Measurements from ENCODE around the gene VWA8. TPM values are rescaled to one million over a fixed set of nuclear protein-coding genes. Genes with fewer than 3 reads are reported as not detected.
A peak's percentile ranks its signal among the peaks of the same experiment; 100 is the strongest.
"Not testable (repeated sequence)": the region's sequence is repeated elsewhere in the genome, so short reads cannot be mapped to it uniquely, and the experiment has no call there.

VWA8 gene
- total RNA-seq, 1 experiment from 2014 or later = 21.4 TPM

DNA sequence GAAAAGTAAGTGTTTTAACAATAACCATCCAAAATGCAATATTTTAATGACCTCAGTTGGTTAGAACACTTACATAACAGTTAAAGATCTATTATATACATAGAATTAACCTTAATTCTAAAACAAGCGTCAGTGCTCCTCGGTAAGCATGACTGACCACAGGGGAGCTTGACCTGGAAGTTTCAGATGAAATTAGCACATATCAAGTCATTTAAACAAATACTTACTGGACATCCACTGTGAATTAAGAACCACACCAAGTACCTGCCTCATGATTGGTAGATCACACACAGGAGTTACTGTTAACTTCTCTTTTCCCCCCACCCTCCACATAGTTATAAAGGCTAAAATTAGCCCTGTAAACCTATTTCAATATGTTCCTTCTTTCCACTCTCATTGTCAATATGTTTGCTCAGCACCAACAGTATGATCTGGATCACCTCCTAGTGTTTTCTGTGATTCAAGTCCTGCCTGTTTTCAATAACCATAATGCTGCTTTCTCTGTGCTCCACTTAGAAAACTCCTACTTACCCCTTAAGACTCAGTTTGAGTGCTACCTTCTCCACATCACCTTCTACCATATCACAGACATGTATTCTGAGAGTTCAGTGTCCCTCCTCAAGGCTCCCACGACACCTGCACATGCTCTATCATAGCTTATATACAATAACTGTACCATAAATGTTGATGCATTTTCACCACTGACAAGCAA lies 209.0 kb downstream of the VWA8 start:
- H3K36me3 Mint-ChIP-seq (ENCODE audit: insufficient read depth, unreplicated experiment) = peaks cover 37% of the 10 kb centered on the region
- peaks cover 7% of the 10 kb centered on the region for H3K9me3 Mint-ChIP-seq (ENCODE audit: unreplicated experiment)
- H3K4me3 Mint-ChIP-seq (ENCODE audit: unreplicated experiment) = no peak overlapping the region
- TF ChIP-seq, protein P1, sequence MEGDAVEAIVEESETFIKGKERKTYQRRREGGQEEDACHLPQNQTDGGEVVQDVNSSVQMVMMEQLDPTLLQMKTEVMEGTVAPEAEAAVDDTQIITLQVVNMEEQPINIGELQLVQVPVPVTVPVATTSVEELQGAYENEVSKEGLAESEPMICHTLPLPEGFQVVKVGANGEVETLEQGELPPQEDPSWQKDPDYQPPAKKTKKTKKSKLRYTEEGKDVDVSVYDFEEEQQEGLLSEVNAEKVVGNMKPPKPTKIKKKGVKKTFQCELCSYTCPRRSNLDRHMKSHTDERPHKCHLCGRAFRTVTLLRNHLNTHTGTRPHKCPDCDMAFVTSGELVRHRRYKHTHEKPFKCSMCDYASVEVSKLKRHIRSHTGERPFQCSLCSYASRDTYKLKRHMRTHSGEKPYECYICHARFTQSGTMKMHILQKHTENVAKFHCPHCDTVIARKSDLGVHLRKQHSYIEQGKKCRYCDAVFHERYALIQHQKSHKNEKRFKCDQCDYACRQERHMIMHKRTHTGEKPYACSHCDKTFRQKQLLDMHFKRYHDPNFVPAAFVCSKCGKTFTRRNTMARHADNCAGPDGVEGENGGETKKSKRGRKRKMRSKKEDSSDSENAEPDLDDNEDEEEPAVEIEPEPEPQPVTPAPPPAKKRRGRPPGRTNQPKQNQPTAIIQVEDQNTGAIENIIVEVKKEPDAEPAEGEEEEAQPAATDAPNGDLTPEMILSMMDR (IDR thresholded peaks at IDR 0.05; ENCODE audit: unreplicated experiment) = no peak
- no TSS peak for BruUV-seq (replicated peaks)
- ChIA-PET CTCF (interaction anchor here (1.0 kb wide), 1 partner anchor 38 kb away, joined by 3 read pairs; no protein-coding TSS in a partner anchor), POLR2A (no interaction called here)
- no peak for DNase-seq (ENCODE audit: unreplicated experiment)
- intact Hi-C loops (cut with micrococcal nuclease) = no loop called here
- no peak overlapping the region for H3K27ac Mint-ChIP-seq (ENCODE audit: low read depth, unreplicated experiment)
- no peaks in the 10 kb centered on the region for H3K4me1 Mint-ChIP-seq (ENCODE audit: insufficient read depth, unreplicated experiment)
- H3K27me3 Mint-ChIP-seq (ENCODE audit: insufficient read depth, unreplicated experiment) = no peaks in the 10 kb centered on the region

DNA sequence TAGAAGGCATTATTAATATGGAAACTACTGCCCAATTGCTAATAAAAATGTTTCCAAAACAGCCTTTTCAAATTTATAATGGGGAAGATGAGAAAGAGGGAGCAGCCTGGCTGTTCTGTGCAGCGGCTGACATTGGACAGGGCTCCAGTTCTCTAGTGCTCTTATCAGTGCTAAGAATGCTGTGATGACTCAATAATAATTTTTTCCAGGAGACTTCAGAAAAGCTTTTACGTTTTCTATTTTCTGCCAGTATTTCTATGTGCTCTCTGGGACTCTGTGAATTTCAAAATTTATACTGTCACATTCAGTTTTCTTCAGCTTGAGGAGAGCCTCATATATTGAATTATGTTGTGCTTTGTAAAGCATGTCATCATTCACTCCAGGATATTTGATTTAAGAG lies 209.6 kb downstream of the VWA8 start:
- peaks cover 7% of the 10 kb centered on the region for H3K9me3 Mint-ChIP-seq (ENCODE audit: unreplicated experiment)
- POLR2A ChIA-PET = no interaction called here
- CTCF ChIA-PET = interaction anchor here (1.0 kb wide), 1 partner anchor 39 kb away, joined by 3 read pairs; no protein-coding TSS in a partner anchor
- no TSS peak for BruUV-seq (replicated peaks)
- peaks cover 3% of the 10 kb centered on the region for H3K4me1 Mint-ChIP-seq (ENCODE audit: insufficient read depth, unreplicated experiment)
- intact Hi-C loops (cut with micrococcal nuclease) = no loop called here
- TF ChIP-seq, protein P1 (IDR thresholded peaks at IDR 0.05; ENCODE audit: unreplicated experiment) = no peak
- no peak for DNase-seq (ENCODE audit: unreplicated experiment)
- peaks cover 37% of the 10 kb centered on the region for H3K36me3 Mint-ChIP-seq (ENCODE audit: insufficient read depth, unreplicated experiment)
- H3K4me3 Mint-ChIP-seq (ENCODE audit: unreplicated experiment) = no peak overlapping the region
- no peaks in the 10 kb centered on the region for H3K27me3 Mint-ChIP-seq (ENCODE audit: insufficient read depth, unreplicated experiment)
- H3K27ac Mint-ChIP-seq (ENCODE audit: low read depth, unreplicated experiment) = no peak overlapping the region

DNA sequence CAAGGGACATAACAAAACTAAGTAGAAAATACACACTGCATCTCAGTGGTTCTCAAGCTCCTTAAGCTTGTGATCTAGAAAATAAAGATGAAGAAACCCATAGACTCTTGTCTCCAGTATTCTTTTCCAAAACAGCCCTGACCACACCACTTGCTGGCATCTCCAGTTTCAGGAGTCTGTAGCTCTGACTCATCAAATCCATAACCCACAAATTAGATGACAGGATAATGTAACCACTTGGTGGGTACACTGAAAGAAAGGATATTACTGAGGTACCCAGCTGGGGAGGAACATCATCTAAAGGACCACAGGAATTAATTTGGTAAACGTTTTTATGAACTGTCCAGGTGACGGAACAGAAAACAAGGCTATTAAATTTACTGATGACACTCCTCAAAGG lies 214.7 kb downstream of the VWA8 start:
- no TSS peak for BruUV-seq (replicated peaks)
- intact Hi-C loops (cut with micrococcal nuclease) = no loop called here
- ChIA-PET POLR2A (interaction anchor here (1.5 kb wide), 1 partner anchor 8 kb away, joined by 4 read pairs; no protein-coding TSS in a partner anchor), CTCF (no interaction called here)
- TF ChIP-seq, protein P1 (IDR thresholded peaks at IDR 0.05; ENCODE audit: unreplicated experiment) = no peak
- Mint-ChIP-seq H3K27ac (ENCODE audit: low read depth, unreplicated experiment) (no peak overlapping the region), H3K4me1 (ENCODE audit: insufficient read depth, unreplicated experiment) (peaks cover 9% of the 10 kb centered on the region), H3K36me3 (ENCODE audit: insufficient read depth, unreplicated experiment) (peaks cover 24% of the 10 kb centered on the region), H3K27me3 (ENCODE audit: insufficient read depth, unreplicated experiment) (no peaks in the 10 kb centered on the region), H3K9me3 (ENCODE audit: unreplicated experiment) (peaks cover 7% of the 10 kb centered on the region), H3K4me3 (ENCODE audit: unreplicated experiment) (no peak overlapping the region)
- peak; percentile 59 for DNase-seq (ENCODE audit: unreplicated experiment)

DNA sequence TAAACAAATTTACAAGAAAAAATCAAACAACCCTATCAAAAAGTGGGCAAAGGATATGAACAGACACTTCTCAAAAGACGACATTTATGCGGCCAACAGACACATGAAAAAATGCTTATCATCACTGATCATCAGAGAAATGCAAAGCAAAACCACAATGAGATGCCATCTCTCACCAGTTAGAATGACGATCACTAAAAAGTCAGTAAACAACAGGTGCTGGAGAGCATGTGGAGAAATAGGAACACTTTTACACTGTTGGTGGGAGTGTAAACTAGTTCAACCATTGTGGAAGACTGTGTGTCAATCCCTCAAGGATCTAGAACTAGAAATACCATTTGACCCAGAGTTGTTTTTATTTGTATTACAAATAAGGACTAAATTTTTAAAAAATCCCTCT lies 215.4 kb downstream of the VWA8 start:
- intact Hi-C loops (cut with micrococcal nuclease); H3K27ac Mint-ChIP-seq (ENCODE audit: low read depth, unreplicated experiment); POLR2A ChIA-PET: not testable (repeated sequence)

More for the DNA sequence above, 215.4 kb downstream of the VWA8 start:
- H3K36me3 Mint-ChIP-seq (ENCODE audit: insufficient read depth, unreplicated experiment) = peaks cover 24% of the 10 kb centered on the region
- H3K9me3 Mint-ChIP-seq (ENCODE audit: unreplicated experiment); H3K4me3 Mint-ChIP-seq (ENCODE audit: unreplicated experiment); BruUV-seq (replicated peaks); CTCF ChIA-PET; H3K27me3 Mint-ChIP-seq (ENCODE audit: insufficient read depth, unreplicated experiment); DNase-seq (ENCODE audit: unreplicated experiment); H3K4me1 Mint-ChIP-seq (ENCODE audit: insufficient read depth, unreplicated experiment): not testable (repeated sequence)

All from MCF 10A (cell line).